Measurements from ENCODE around the gene TRIML1.

Gene TRIML1

GRCh38 chr4:188139141-188139540, at the start of gene TRIML1:
Gene TRIML1 (plus strand): TSS chr4:188139441. CDS start chr4:188139559, 118 bp downstream.
- no peak for DNase-seq

GRCh38 chr4:188092824-188093223, 46.4 kb upstream of the TRIML1 start:
- DNase-seq, result no peak

GRCh38 chr4:188106454-188106853, 32.8 kb upstream of the TRIML1 start:
- DNase-seq, result no peak

- DNase-seq, result no peak
Measured at GRCh38 chr4:188107931-188108843, 31.1 kb upstream of the TRIML1 start.

GRCh38 chr4:188109157-188109755, 30.0 kb upstream of the TRIML1 start, which contains the start of gene TRIML2:
Gene TRIML2 (minus strand): TSS chr4:188109603. CDS start chr4:188105368, 4,235 bp downstream.
- no peak for DNase-seq

- no peak for DNase-seq
Measured at GRCh38 chr4:188110036-188110435, 29.2 kb upstream of the TRIML1 start.

- no peak for DNase-seq
Measured at GRCh38 chr4:188110741-188111471, 28.3 kb upstream of the TRIML1 start.

GRCh38 chr4:188111955-188112354, 27.3 kb upstream of the TRIML1 start:
- no peak for DNase-seq

GRCh38 chr4:188113156-188113555, 26.1 kb upstream of the TRIML1 start:
- DNase-seq, result no peak

GRCh38 chr4:188117631-188118324, 21.5 kb upstream of the TRIML1 start:
- DNase-seq, result no peak

GRCh38 chr4:188121530-188121929, 17.7 kb upstream of the TRIML1 start:
- no peak for DNase-seq

GRCh38 chr4:188127214-188127874, 11.9 kb upstream of the TRIML1 start:
- no peak for DNase-seq

GRCh38 chr4:188130355-188130754, 8.9 kb upstream of the TRIML1 start:
- DNase-seq, result no peak

GRCh38 chr4:188132232-188132631, 7.0 kb upstream of the TRIML1 start:
- no peak for DNase-seq

- no peak for DNase-seq
Measured at GRCh38 chr4:188138227-188138626, 1.0 kb upstream of the TRIML1 start.

GRCh38 chr4:188139671-188140070, 430 bp downstream of the TRIML1 start:
- DNase-seq, result no peak

GRCh38 chr4:188143731-188144130, 4.5 kb downstream of the TRIML1 start:
- no peak for DNase-seq

GRCh38 chr4:188145601-188146000, 6.4 kb downstream of the TRIML1 start:
- DNase-seq, result no peak

- no peak for DNase-seq
Measured at GRCh38 chr4:188146618-188147017, 7.4 kb downstream of the TRIML1 start.

GRCh38 chr4:188147176-188147575, 7.9 kb downstream of the TRIML1 start:
- no peak for DNase-seq

GRCh38 chr4:188147776-188148175, 8.5 kb downstream of the TRIML1 start:
- DNase-seq, result no peak
